ENCODE measurements around the gene B4GALT1.

DNA sequence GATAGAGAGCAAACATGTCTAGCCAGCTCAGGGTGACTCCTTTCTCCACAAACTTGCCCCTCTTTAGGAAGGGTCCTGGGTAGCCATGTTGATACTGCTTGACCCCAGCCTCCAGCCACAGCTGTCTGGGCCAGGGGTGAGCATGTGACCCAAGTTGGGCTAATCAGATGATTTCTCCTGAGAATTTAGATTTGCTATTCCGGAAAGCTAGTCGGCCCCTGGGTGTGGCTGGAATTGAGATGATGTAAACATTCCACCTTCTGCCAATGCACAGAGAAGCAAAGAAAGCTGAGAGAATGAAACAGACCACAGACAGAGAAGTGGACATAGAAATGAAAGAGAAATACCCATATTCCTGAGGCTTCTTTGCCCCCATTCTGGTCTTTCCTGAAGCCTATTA is 17.8 kb upstream of the B4GALT1 start:
- TF ChIP-seq, protein P1, sequence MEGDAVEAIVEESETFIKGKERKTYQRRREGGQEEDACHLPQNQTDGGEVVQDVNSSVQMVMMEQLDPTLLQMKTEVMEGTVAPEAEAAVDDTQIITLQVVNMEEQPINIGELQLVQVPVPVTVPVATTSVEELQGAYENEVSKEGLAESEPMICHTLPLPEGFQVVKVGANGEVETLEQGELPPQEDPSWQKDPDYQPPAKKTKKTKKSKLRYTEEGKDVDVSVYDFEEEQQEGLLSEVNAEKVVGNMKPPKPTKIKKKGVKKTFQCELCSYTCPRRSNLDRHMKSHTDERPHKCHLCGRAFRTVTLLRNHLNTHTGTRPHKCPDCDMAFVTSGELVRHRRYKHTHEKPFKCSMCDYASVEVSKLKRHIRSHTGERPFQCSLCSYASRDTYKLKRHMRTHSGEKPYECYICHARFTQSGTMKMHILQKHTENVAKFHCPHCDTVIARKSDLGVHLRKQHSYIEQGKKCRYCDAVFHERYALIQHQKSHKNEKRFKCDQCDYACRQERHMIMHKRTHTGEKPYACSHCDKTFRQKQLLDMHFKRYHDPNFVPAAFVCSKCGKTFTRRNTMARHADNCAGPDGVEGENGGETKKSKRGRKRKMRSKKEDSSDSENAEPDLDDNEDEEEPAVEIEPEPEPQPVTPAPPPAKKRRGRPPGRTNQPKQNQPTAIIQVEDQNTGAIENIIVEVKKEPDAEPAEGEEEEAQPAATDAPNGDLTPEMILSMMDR (IDR thresholded peaks at IDR 0.05), result no peak
- TF ChIP-seq POLR2A (IDR thresholded peaks at IDR 0.05) (no peak), EP300 (IDR thresholded peaks at IDR 0.05) (no peak)
